GM21381 (cell line): Measurements from ENCODE around the gene GEN1.
A peak's percentile ranks its signal among the peaks of the same experiment; 100 is the strongest.

Experiments
- ATAC-seq: cut with Tn5 transposase; IDR thresholded peaks from one replicate; pipeline ENCODE4 v1.9.1; 2021; ENCODE audit warnings: mild to moderate bottlenecking, moderate library complexity; ENCODE audit not compliant: unreplicated experiment

Gene GEN1, protein sequence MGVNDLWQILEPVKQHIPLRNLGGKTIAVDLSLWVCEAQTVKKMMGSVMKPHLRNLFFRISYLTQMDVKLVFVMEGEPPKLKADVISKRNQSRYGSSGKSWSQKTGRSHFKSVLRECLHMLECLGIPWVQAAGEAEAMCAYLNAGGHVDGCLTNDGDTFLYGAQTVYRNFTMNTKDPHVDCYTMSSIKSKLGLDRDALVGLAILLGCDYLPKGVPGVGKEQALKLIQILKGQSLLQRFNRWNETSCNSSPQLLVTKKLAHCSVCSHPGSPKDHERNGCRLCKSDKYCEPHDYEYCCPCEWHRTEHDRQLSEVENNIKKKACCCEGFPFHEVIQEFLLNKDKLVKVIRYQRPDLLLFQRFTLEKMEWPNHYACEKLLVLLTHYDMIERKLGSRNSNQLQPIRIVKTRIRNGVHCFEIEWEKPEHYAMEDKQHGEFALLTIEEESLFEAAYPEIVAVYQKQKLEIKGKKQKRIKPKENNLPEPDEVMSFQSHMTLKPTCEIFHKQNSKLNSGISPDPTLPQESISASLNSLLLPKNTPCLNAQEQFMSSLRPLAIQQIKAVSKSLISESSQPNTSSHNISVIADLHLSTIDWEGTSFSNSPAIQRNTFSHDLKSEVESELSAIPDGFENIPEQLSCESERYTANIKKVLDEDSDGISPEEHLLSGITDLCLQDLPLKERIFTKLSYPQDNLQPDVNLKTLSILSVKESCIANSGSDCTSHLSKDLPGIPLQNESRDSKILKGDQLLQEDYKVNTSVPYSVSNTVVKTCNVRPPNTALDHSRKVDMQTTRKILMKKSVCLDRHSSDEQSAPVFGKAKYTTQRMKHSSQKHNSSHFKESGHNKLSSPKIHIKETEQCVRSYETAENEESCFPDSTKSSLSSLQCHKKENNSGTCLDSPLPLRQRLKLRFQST

DNA sequence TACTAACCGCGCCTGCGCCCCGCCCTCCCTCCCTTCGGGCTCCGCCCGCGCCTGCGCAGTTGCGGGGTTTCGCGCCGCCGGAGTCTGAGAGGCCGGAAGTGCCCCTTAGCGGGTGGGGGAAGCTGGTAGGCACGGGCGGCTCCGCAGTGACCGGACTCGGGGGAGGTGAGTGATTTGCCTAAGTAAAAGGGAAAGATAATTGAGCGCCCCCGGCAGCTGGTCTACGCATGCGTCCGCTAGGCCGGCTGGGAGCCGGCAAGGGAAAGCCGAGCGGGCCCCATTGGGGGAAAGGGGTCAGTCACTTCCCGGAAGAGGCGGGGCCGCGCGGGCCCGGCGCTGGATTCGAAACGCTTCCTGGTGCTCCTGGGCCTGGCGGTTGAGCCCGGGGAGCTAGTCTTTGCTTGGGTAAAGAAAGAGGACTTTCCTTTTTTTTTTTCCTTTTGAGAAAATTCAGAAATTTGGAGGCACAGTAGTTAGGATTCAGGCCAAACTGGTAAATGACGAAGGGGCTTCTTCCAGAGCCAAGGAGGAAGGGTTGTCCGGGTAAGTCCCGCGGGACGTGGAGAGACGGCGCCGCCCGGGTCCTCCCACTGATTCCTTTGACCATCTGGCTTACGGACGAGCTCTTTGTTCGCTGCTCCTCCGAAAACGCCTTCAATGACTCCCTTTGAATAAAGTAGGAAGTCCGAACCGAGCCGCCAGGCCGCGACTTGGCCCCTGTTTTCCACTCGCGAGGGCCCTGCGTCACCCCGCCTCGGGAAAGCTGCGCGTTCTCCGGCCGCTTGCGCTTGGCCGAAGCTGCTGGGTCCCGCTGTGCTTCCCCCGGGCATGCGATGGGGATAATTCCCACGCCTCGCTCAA is at the start of gene GEN1, which contains the start of gene SMC6:
TSS of gene GEN1 (plus strand) at position 336 of the 861 bp plus-strand sequence. CDS start 5,806 bp downstream, outside the sequence.
TSS of gene SMC6 (minus strand) at position 8 of the 861 bp plus-strand sequence. CDS start 7,864 bp downstream, outside the sequence.
- ATAC-seq = peak; percentile 62

DNA sequence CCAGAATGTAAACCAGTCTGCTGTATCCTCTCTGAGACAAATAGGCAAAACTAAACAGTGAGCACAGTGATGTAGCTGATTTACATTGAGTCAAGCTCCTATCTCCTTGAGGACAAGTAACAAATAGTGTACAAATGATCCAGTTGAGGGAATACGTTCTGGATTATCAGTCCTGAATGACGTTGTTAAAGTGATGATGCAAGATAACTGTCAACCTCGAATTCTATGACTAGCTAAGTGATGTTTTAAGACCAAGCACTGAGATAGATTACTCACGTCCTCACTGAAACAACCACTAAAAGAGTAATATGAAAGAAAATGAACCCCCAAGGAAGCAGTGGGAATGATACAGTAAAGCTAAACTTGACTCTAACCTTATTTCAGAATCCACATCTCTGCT is 47.1 kb upstream of the GEN1 start:
- no peak for ATAC-seq

DNA sequence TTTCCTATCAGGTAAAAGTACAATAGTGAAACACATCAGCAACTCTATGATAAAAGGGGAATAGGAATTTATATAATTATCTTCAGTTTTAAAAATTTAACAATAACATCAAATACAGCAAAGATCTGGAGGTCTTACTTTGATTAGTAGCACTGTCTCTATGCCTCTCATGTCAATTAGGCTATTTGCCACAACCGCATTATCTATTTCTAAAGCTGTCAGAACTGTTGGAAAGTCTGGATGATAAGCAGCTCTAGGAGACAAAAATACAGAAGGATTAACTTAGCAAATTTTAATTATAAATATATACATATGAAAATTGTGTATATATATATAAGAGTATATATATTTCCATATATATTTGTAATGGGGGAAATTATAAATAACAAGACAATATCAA is 45.4 kb upstream of the GEN1 start:
- no peak for ATAC-seq

DNA sequence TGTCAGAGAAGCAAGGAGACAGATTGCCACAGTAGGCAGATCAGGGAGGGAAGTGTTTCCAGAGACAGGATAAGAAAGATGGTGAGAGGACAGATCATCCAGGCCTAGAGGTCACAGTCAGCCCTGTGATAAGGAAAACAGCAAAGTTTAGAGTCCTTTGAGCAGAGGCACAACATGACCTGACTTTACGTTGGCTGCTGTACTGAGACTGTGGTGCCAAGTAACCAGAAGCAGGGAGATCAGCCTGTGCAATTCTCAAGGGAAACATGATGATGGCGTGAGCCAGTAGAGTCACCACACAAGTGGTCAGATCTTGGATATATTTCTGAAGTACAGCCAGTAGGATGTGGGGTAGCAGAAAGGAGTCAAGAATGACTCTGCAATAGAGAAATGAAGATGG is 44.0 kb upstream of the GEN1 start:
- ATAC-seq = no peak

DNA sequence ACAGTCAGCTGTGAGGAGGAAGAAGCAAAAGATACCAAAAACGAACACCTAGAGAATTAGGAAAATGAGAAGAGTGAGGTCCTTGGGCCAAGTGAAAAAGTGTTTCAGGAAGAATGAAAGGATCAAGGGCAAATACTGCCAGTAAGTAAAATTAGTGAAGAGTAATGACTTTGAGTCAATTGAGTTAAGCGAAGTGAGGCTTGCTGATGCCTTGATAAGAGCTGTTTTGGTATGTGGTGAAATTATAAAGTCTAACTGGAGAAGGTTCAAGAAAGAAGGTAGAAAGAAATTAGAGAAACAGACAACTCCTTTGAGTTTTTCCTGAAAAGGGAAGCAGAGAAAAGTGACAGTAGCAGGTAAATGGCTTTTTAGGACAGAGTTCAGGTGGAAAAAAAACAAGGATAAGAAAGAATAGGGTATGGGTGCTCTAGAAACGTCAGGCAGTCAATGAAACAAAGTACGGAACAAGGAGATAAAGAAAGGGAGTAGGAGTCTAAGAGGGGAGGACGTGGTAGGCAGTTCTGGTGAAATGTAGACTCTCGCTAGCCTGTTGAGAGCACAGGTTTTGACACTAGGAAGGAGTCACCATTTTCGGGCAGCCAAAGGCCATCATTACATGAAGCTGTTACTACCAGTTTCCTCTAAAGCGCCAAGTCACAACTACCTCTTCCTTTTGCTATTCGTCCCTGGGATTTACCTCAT is 43.2 kb upstream of the GEN1 start:
- ATAC-seq = no peak

DNA sequence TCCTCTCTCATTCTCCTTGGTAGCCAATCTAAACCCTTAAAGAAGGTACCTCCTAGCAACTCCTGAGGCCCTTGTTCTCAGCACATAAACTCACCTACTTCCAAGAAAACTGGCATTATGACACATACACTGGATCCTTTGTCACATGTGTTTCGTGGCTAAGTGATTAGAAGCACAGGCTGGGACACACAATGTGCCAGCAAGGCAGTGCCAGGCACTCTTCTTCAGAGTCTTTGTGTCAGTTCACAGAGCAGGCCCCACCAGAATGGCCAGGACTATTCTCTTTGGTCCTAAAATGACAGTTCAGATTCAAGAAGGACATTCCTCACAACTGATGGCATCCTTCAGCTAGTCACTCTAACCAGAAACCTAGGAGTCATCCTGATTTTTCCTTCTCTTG is 40.6 kb upstream of the GEN1 start:
- no peak for ATAC-seq

DNA sequence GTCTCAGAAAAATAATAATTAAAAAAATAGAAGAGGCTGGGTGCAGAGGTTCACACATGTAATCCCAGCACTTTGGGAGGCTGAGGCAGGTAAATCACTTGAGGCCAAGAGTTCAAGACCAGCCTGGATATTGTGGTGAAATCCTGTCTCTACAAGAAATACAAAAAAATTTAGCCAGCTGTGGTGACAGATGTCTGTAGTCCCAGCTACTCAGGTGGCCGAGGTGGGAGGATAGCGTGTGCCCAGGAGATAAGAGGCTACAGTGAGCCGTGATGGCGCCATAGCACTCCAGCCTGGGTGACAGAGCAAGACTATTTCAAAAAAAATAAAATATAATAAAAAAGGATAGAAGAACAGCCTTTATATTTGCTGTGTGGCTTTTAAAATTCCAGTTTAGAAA is 36.3 kb upstream of the GEN1 start:
- ATAC-seq = no peak

DNA sequence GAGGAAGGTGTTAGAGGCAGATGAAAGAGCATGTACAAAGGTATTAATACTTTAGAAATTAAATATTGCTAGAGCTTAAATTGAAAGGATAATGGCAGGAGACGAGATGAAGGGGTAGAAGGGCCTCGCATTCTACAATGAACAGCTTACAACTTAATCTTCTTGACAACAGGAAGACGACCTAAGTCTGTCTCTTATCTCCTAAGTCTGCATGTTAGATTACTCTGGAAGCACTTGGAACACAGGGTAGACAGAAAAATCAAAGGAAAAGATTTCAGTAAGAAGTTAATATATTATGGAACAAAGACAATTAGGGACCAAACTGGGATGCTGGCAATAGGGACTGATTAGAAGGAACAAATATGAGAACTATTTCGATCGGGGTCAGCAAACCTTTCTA is 35.2 kb upstream of the GEN1 start:
- no peak for ATAC-seq

DNA sequence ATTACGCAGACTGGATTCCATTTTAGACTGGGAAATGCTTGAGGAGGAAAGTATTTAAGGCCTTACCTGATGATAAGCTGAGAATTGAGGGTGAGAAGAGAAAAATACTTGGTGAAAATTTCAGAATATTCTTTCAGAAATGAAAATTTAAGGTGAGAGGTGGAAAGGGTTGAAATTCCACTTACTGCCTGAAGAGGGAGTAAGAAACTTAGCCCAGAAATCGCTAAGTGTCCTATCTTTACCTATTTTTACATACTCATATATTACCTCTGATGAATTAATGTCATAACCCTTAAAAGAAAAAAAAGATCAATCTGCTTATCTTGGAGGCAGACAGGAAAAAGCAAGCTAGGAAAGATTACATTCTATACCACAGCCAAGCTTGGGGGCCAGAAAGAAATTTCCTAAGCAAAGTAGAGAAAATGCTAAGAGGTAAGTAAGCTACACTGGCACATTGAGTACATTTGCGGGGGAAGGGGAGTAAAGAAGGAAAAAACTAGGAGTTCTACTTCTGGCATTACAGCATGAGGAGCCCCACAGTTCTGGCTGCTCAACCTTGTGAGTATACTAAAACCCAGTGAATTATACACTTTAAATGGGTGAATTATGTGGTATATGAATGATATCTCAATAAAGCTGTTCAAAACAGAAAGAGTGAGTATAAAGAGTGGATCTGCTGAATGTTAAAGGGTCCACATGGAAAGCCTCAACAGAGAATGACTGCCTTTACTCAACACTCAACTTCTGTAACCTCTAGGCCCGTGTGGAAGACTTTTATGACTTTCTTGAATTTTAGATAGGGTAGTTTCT is 34.2 kb upstream of the GEN1 start:
- no peak for ATAC-seq

DNA sequence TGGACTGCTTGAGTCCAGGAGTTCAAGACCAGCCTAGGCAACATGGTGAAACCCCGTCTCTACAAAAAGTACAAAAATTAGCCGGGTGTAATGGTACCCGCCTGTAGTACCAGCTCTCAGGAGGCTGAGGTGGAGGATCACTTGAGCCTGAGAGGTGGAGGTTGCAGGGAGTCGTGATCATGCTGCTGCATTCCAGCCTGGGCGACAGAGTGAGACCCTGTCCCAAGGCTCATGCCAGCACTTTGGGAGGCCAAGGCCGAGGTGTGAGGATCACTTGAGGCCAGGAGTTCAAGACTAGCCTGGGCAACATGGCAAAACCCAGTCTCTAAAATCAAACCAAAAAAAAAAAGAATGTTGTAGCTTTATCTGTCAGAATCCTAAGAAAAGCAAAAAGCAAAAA is 25.7 kb upstream of the GEN1 start:
- no peak for ATAC-seq

DNA sequence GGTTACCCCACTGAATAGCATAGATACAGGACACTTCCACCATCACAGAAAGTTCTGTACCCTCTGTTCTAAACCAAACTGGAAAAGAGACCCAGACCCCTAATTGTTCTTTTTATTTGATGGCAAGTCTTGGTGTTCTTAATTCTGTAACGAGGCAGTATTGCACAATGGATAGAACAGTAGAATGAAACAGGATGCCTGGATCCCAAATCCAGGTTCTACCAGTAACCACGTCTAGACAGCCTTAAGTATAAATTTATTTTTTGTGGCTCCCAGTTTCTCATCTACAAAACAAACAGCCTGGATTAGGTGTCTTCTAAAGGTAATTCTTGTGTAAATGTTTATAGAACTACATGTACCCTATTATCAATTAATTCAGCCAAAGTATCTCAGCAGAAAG is 24.1 kb upstream of the GEN1 start:
- no peak for ATAC-seq

DNA sequence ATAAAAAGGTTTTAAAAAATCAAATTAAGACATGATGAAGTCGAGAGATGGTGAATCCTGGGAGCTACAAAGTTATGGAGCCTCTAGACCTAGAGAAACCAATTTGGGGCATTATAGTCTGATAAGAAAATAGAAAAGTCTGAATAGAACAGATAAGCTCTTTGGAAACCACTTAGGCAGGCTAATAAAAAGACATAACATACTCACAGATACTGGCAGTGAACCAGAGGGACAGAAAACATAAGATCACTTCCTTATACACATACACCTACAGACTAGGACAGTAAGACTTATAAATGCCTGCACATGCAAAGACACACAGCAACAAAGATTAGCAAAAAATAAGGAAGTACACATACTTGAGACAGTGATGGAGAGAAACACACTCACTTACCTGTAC is 20.3 kb upstream of the GEN1 start:
- no peak for ATAC-seq

DNA sequence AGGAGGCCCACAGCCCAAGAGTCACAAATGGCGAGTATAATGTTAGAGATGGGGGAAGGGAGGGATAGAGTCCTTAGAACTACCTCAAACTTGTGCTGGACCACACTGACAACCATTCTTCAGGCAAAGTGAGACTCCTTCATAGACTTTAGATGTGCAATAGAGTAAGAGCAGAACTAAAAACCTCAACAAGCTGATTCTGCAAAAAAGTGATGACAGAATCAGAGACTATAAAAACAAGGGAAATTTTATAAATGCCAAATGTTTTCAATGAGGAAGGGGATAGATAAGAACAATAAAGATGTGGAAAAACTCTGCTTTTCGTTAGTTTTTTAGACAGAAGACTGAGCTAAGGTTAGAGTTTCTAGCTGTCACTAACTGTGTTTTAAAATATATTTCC is 18.1 kb upstream of the GEN1 start:
- ATAC-seq = no peak

DNA sequence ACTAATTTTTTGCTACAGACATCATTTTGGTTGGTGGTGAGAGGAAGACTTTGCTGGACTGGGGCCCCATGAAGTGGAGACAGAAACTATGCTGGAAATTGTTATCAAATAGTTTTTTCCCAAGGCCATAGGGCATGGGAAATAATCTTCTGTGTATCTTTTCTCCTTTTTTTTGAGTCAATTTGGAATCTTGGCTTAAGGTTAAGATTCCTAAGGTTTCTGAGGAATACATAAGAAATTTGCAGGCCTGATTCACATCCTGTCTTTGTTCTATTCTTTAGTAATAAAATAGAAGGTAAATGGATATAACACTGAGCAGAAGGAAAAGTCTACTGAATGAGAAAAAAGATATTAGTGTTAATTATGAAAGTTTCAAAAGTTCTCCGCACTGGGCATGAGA is 16.9 kb upstream of the GEN1 start:
- ATAC-seq = no peak

DNA sequence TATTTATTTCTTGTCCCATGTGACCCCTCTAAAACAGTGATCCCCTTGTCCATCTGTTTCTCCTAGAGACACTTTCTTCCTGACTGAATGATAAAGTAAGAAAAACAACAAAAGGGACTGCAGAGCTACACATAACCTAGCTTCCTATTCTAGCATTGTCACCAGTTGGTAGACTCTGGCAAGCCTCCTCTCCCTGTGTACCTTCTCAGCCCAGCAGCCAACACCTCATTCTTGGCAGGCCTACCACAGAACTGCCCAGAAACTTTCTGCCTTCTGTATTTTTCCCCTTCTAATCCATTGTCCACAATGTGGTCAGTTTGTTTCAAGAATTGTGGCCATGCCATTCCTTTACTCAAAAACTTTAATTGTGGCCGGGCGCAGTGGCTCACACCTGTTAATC is 13.7 kb upstream of the GEN1 start:
- no peak for ATAC-seq

DNA sequence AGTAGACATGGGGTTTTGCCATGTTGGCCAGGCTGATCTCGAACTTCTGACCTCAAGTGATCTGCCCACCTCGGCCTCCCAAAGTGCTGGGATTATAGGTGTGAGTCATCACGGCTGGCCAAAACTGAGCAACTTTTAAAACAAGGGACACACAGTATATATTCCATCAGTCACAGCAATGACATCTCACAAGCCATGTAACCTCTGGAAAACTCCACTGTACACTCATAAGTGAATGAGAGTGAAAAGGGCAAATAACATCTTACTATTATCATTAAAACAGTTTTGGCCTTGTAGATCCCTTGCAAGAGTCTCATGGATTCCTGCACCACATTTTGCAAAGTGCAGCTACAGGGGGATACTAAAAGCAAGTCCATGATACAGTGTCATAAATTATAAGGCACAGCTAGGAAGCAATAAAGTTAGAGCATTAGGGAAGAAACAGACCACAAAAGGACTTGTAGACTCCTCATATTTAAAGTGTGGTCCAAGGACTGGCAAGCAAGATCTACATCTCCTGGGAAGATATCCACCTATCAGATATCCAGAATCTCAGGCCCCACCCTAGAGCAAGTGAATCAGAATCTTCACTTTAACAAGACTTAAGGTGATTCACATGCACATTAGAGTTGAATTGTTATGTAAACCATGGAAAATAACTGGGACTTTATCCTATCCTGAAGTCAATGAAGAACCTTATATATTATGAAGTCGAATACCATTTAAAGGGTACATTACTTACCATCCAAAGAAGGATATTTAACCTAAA is 6.1 kb upstream of the GEN1 start:
- ATAC-seq = no peak

DNA sequence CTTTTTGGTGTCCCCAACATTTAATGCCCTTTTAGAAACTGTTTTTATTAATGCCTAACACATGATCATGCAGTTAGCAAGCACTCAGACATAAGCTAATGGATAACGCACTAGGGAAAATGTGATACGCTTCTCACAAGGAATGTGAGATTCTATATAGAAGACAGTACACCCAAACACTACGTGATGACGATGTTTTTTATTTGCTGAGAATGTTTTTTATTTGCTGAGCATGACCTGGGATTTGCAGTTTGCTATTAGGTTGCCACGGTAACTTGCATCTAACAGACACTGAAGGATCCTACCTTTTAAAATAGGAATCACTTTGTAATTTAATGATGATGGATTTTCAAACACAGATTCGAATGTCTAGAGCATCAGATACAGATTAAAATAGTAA is 5.2 kb upstream of the GEN1 start:
- no peak for ATAC-seq

DNA sequence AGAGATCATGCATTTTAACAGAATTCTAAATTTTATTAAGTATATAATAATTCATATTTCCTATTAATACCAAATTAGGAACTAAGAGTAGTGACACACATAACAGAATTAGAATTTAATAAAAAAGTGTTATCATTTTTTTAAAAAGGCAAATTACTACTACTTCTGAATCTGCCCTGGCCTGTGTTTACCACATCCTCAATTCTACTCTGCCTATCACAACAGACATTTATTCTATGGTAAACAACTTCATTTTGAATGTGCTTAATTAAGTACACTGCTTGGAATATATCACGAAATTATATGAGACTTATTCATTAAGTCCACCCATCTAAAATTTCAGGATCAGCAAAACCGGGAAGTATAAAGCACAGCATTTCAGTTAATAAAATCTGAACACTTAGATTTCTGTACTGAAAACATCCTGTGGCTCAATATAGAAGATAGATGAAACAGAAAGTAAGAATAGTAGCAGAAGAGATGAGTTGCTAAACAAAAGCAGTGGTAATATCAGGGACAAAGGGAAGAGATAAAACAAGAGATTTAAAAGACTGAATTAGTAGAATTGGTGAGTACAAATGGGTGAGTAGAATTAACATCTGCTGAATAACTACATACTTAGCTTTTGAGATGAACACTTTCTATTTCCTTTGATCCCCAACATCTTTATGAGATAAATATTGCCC is 4.0 kb upstream of the GEN1 start:
- ATAC-seq = peak; percentile 26
